Endothelial cell of umbilical vein (primary cell): ENCODE results near the gene ZNF3. TPM values are rescaled to one million over a fixed set of nuclear protein-coding genes. Genes with fewer than 3 reads are reported as not detected.

Experiments used
- BruUV-seq: library from RNA; stranded (reverse); fragments of 400-500 nt; replicated peaks from 2 replicates; lab custom pipeline; 2021; lab: Mats Ljungman, UMichigan
- CTCF ChIA-PET: fragments of 300-600, 350-600 bp; sonication (Branson Sonifier 250); formaldehyde crosslinking; loops from one replicate; lab custom pipeline; 2021; ENCODE audit warnings: antibody characterized with exemption, inconsistent platforms; lab: Charles Lee
- POLR2A ChIA-PET: fragments of 300-600, 350-600 bp; sonication (Branson Sonifier 250); formaldehyde crosslinking; loops from one replicate; lab custom pipeline; 2021; ENCODE audit warnings: antibody characterized with exemption, inconsistent platforms; lab: Charles Lee
- DNase-seq: peaks from one replicate; pipeline ENCODE4 v3.0.0-alpha.2; 2011; ENCODE audit warnings: low read depth, low spot score
- FAIRE-seq: peaks from 2 replicates; lab custom pipeline; 2011; peaks lifted over from hg19 to GRCh38; lab: Jason Lieb, UNC
- H2AFZ ChIP-seq: 2 replicates; pipeline ENCODE4 v1.6.0; 2012; ENCODE audit warnings: low read depth, low read length, control low read depth, inconsistent platforms
- H3K27ac ChIP-seq: 2 replicates; pipeline ENCODE4 v1.5.1; 2011; ENCODE audit warnings: low read depth, mild to moderate bottlenecking, control low read depth, low read length, moderate library complexity; ENCODE audit not compliant: insufficient read depth
- H3K27me3 ChIP-seq, 2 experiments: 2 replicates each; pipeline versions ENCODE4 v1.6.0 to v1.6.1; 2011; ENCODE audit warnings: low read length in 2 of 2, mixed read lengths in 1 of 2; ENCODE audit not compliant: control insufficient read depth in 2 of 2, insufficient read depth in 2 of 2
- H3K36me3 ChIP-seq, 2 experiments: 2 replicates in 1 of 2; 3 replicates in 1 of 2; pipeline ENCODE4 v1.5.1; 2011; ENCODE audit warnings: low read length in 2 of 2, mild to moderate bottlenecking in 1 of 2, moderate library complexity in 1 of 2; ENCODE audit not compliant: control insufficient read depth in 2 of 2, insufficient read depth in 2 of 2; ENCODE audit errors: extremely low read depth in 1 of 2
- H3K4me1 ChIP-seq: 3 replicates; pipeline ENCODE4 v1.5.1; 2011; ENCODE audit warnings: mild to moderate bottlenecking, low read length; ENCODE audit not compliant: control insufficient read depth, insufficient read depth; ENCODE audit errors: extremely low read depth
- H3K4me2 ChIP-seq: 2 replicates; pipeline ENCODE4 v1.6.1; 2011; ENCODE audit warnings: low read length, control low read depth, mixed read lengths; ENCODE audit not compliant: insufficient read depth
- H3K4me3 ChIP-seq, 3 experiments: fragments of 200-600 bp in 1 of 3; sonication (generic), shearing (Covaris generic) in 1 of 3; replicated peaks in 1 of 3; 2 replicates each; pipeline ENCODE4 v1.5.1; 2011 to 2016; ENCODE audit warnings: control low read depth in 3 of 3, low read length in 3 of 3, mild to moderate bottlenecking in 2 of 3, inconsistent platforms in 1 of 3, low read depth in 1 of 3, moderate library complexity in 1 of 3; ENCODE audit not compliant: insufficient read depth in 1 of 3
- H3K79me2 ChIP-seq: 2 replicates; pipeline ENCODE4 v1.6.0; 2012; ENCODE audit warnings: low read length, inconsistent platforms; ENCODE audit not compliant: control insufficient read depth, insufficient read depth
- H3K9ac ChIP-seq: replicated peaks from 2 replicates; pipeline ENCODE3; 2011; ENCODE audit warnings: low read length, control low read depth; ENCODE audit not compliant: insufficient read depth; ENCODE audit errors: extremely low read depth
- H3K9me1 ChIP-seq: replicated peaks from 3 replicates; pipeline ENCODE4 v1.6.0; 2011; ENCODE audit warnings: mild to moderate bottlenecking, low read length; ENCODE audit not compliant: control insufficient read depth, insufficient read depth; ENCODE audit errors: extremely low read depth
- H3K9me3 ChIP-seq: replicated peaks from 2 replicates; pipeline ENCODE4 v1.5.1; 2012; ENCODE audit warnings: low read length, inconsistent platforms; ENCODE audit not compliant: control insufficient read depth, insufficient read depth
- H4K20me1 ChIP-seq: replicated peaks from 2 replicates; pipeline ENCODE3; 2011; ENCODE audit warnings: mild to moderate bottlenecking, low read length; ENCODE audit not compliant: control insufficient read depth, insufficient read depth; ENCODE audit errors: extremely low read depth
- GATA2 ChIP-seq: IDR thresholded peaks from 2 replicates; pipeline ENCODE4 v1.7.0; 2011; ENCODE audit warnings: low read depth, mild to moderate bottlenecking, moderate library complexity, mixed read lengths, low read length; ENCODE audit not compliant: insufficient read length, insufficient read depth
- JUN ChIP-seq: IDR thresholded peaks from 2 replicates; pipeline ENCODE4 v1.6.1; 2011; ENCODE audit warnings: borderline replicate concordance, low read depth; ENCODE audit not compliant: insufficient read length, insufficient read depth
- MAX ChIP-seq: IDR thresholded peaks from 2 replicates; pipeline ENCODE4 v1.6.1; 2011; ENCODE audit not compliant: insufficient read depth, insufficient read length
- dilution Hi-C: fragments of 300-500 bp; cut with MboI; formaldehyde crosslinking; loops from one replicate; pipeline ENCODE4 v1.15.0; 2019; ENCODE audit warnings: low sequenced_read_pairs; ENCODE audit not compliant: extremely low pct_ligation_motif_present
- intact Hi-C: fragments of 100-400 bp; cut with micrococcal nuclease; formaldehyde crosslinking; loops from one replicate; pipeline ENCODE4 v1.10.0; 2022
- polyA plus RNA-seq, 4 experiments: library from polyadenylated mRNA; depleted of rRNA in 3 of 4; stranded (reverse) in 3 of 4; unstranded in 1 of 4; fragments of >200 nt; gene quantifications; 2 replicates each; pipeline versions ENCODE4 v1.2.1 to v1.2.3, GENCODE V29; 2011 to 2012; ENCODE audit warnings: missing spikeins in 1 of 4
- total RNA-seq: library from RNA; stranded (reverse); gene quantifications from 2 replicates; pipeline ENCODE4 v1.2.3, GENCODE V29; 2021

ZNF3 gene
- total and polyA plus RNA-seq, 2 donors (not counting 3 experiments of a cell fraction or from before 2014, with no cell fraction given) = 21.8 to 30.9 TPM

- no peak overlapping the region for H3K4me2 ChIP-seq
- POLR2A ChIA-PET = interaction anchor here (1.6 to 1.9 kb wide), 2 partner anchors 8 to 11 kb away, joined by 3 to 4 read pairs; partner anchors contain the start of genes AP4M1 and MCM7
- BruUV-seq = TSS peak; percentile 30
- no peaks in the 10 kb centered on the region for H4K20me1 ChIP-seq
- H3K4me3 ChIP-seq = no peak overlapping the region
- dilution Hi-C loops (no loop called here), intact Hi-C loops (no loop called here)
- CTCF ChIA-PET = interaction anchor here (0.6 to 1.2 kb wide), 4 partner anchors 8 to 10 kb away, joined by 3 to 5 read pairs (median 4); partner anchors contain the start of genes AP4M1 and MCM7
- DNase-seq = no peak
- peaks cover 21% of the 10 kb centered on the region for H3K79me2 ChIP-seq
- no peak for TF ChIP-seq JUN
- no peak for TF ChIP-seq GATA2
- TF ChIP-seq MAX = no peak
- H3K36me3 ChIP-seq = peaks cover 28 to 33% of the 10 kb centered on the region in 2 experiments
- no peak overlapping the region for H2AFZ ChIP-seq
- H3K27ac ChIP-seq = no peak overlapping the region
- no peaks in the 10 kb centered on the region for H3K9me3 ChIP-seq
- H3K27me3 ChIP-seq = no peaks in the 10 kb centered on the region
- H3K4me1 ChIP-seq = peaks cover 39% of the 10 kb centered on the region
- H3K9me1 ChIP-seq = no peaks in the 10 kb centered on the region
- H3K9ac ChIP-seq = no peak overlapping the region
- no peak for FAIRE-seq
These were observed 9.2 kb upstream of the ZNF3 start for GRCh38 chr7:100090527-100091410.
